SK-N-SH (cell line): ENCODE results near the gene PPDPF.

Experiments
- EP300 ChIP-seq, 2 experiments: IDR thresholded peaks; 2 replicates each; pipeline versions ENCODE4 v1.4.0 to v1.6.1; 2012; ENCODE audit warnings: borderline replicate concordance in 1 of 2, low read depth in 1 of 2, low read length in 1 of 2
- FOXJ3 ChIP-seq: sonication (generic); formaldehyde crosslinking; IDR thresholded peaks from 2 replicates; pipeline ENCODE4 v1.5.1; 2020; ENCODE audit warnings: mild to moderate bottlenecking, missing genetic modification reagents
- FOXM1 ChIP-seq: IDR thresholded peaks from 2 replicates; pipeline ENCODE4 v1.4.0; 2012; ENCODE audit warnings: low read depth, mild to moderate bottlenecking
- JUND ChIP-seq: IDR thresholded peaks from 2 replicates; pipeline ENCODE4 v1.4.0; 2012
- MXI1 ChIP-seq: IDR thresholded peaks from 2 replicates; pipeline ENCODE4 v1.6.1; 2012; ENCODE audit warnings: mild to moderate bottlenecking, low read depth, low read length, improper control_type of control experiment
- PBX3 ChIP-seq: IDR thresholded peaks from 2 replicates; pipeline ENCODE4; 2012
- POLR2AphosphoS5 ChIP-seq: IDR thresholded peaks from 2 replicates; pipeline ENCODE4 v1.6.1; 2012; ENCODE audit warnings: low read depth, low read length
- RAD21 ChIP-seq: IDR thresholded peaks from 2 replicates; pipeline ENCODE4 v1.6.1; 2012; ENCODE audit warnings: mild to moderate bottlenecking, low read length
- RCOR1 ChIP-seq: fragments of 150-350 bp; IDR thresholded peaks from 2 replicates; pipeline ENCODE4 v1.6.1; 2017; ENCODE audit warnings: antibody characterized with exemption, low read length
- SIN3A ChIP-seq: IDR thresholded peaks from 2 replicates; pipeline ENCODE4 v1.6.1; 2012; ENCODE audit warnings: low read depth, mild to moderate bottlenecking, low read length, moderate library complexity, borderline replicate concordance
- TAF1 ChIP-seq: IDR thresholded peaks from 2 replicates; pipeline ENCODE4 v1.6.1; 2012; ENCODE audit warnings: low read depth, mild to moderate bottlenecking, low read length, moderate library complexity, borderline replicate concordance
- TCF12 ChIP-seq: IDR thresholded peaks from 2 replicates; pipeline ENCODE4 v1.4.0; 2012
- USF2 ChIP-seq: fragments of 150-350 bp; IDR thresholded peaks from 2 replicates; pipeline ENCODE4 v1.6.1; 2017; ENCODE audit warnings: antibody characterized with exemption, low read length, low read depth, borderline replicate concordance
- TF ChIP-seq, protein P1 (sequence below): fragments of 200-600 bp; sonication (generic); IDR thresholded peaks from 2 replicates; pipeline ENCODE4 v1.6.1; 2017; ENCODE audit warnings: antibody characterized with exemption, mild to moderate bottlenecking, moderate library complexity

GRCh38 chr20:63491078-63491477, 29.5 kb upstream of the PPDPF start:
- TF ChIP-seq FOXM1 (no peak), JUND (no peak), EP300 (IDR thresholded peaks at IDR 0.05; ENCODE audit: borderline replicate concordance in 1 of 2, low read depth in 1 of 2, low read length in 1 of 2) (no peak), RAD21 (no peak), POLR2AphosphoS5 (no peak), TAF1 (no peak), USF2 (no peak), PBX3 (no peak), RCOR1 (no peak), SIN3A (no peak), TCF12 (no peak), MXI1 (no peak), FOXJ3 (no peak)
- TF ChIP-seq, protein P1, sequence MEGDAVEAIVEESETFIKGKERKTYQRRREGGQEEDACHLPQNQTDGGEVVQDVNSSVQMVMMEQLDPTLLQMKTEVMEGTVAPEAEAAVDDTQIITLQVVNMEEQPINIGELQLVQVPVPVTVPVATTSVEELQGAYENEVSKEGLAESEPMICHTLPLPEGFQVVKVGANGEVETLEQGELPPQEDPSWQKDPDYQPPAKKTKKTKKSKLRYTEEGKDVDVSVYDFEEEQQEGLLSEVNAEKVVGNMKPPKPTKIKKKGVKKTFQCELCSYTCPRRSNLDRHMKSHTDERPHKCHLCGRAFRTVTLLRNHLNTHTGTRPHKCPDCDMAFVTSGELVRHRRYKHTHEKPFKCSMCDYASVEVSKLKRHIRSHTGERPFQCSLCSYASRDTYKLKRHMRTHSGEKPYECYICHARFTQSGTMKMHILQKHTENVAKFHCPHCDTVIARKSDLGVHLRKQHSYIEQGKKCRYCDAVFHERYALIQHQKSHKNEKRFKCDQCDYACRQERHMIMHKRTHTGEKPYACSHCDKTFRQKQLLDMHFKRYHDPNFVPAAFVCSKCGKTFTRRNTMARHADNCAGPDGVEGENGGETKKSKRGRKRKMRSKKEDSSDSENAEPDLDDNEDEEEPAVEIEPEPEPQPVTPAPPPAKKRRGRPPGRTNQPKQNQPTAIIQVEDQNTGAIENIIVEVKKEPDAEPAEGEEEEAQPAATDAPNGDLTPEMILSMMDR: no peak
